WTC11 (cell line): Measurements from ENCODE around the gene LCLAT1. TPM values are rescaled to one million over a fixed set of nuclear protein-coding genes. Genes with fewer than 3 reads are reported as not detected.

ENCODE experiments used
- ATAC-seq: fragments of 200-7000 bp; cut with Tn5 transposase; 2 replicates; pipeline ENCODE4 v1.10.0; 2021; ENCODE audit warnings: mild to moderate bottlenecking, moderate library complexity
- CTCF ChIA-PET: fragments of 300-600 bp; sonication (Branson Sonifier 250); formaldehyde crosslinking; loops from one replicate; lab custom pipeline; 2021; ENCODE audit warnings: antibody characterized with exemption; lab: Charles Lee
- POLR2A ChIA-PET: fragments of 350-600 bp; sonication (Branson Sonifier 250); formaldehyde crosslinking; loops from one replicate; lab custom pipeline; 2021; ENCODE audit warnings: antibody characterized with exemption; lab: Charles Lee
- DNase-seq: peaks from one replicate; pipeline ENCODE4 v3.0.0; 2021; ENCODE audit warnings: low spot score
- H3K27ac Mint-ChIP-seq: 2 replicates; pipeline ENCODE4 v1.8.0; 2021; ENCODE audit warnings: mixed read lengths
- H3K27me3 Mint-ChIP-seq: 2 replicates; pipeline ENCODE4 v1.8.0; 2021; ENCODE audit warnings: low read depth, mild to moderate bottlenecking, moderate library complexity, mixed read lengths
- H3K36me3 Mint-ChIP-seq: 2 replicates; pipeline ENCODE4 v1.8.0; 2021; ENCODE audit warnings: mixed read lengths
- H3K4me1 Mint-ChIP-seq: 2 replicates; pipeline ENCODE4 v1.8.0; 2022; ENCODE audit warnings: mixed read lengths
- H3K4me3 Mint-ChIP-seq: 2 replicates; pipeline ENCODE4 v1.8.0; 2021; ENCODE audit warnings: mild to moderate bottlenecking, moderate library complexity, mixed read lengths
- H3K9me3 Mint-ChIP-seq: 2 replicates; pipeline ENCODE4 v1.8.0; 2021; ENCODE audit warnings: mixed read lengths
- CBFB ChIP-seq: sonication (generic); formaldehyde crosslinking; IDR thresholded peaks from 2 replicates; pipeline ENCODE4 v1.8.1; 2022; ENCODE audit warnings: mild to moderate bottlenecking, low read depth, missing genetic modification reagents
- FOXP1 ChIP-seq: sonication (generic); formaldehyde crosslinking; IDR thresholded peaks from 2 replicates; pipeline ENCODE4 v1.8.0; 2022; ENCODE audit warnings: missing genetic modification reagents, mild to moderate bottlenecking, moderate library complexity, borderline replicate concordance
- GRHL2 ChIP-seq: fragments of 250-450 bp; sonication (Bioruptor Pico); IDR thresholded peaks from 2 replicates; pipeline ENCODE4 v1.8.0; 2022; ENCODE audit warnings: mild to moderate bottlenecking, moderate library complexity; ENCODE audit not compliant: insufficient replicate concordance, severe bottlenecking
- OVOL2 ChIP-seq: fragments of 250-450 bp; sonication (Bioruptor Pico); IDR thresholded peaks from 2 replicates; pipeline ENCODE4 v1.9.0; 2021; ENCODE audit warnings: mild to moderate bottlenecking, borderline replicate concordance
- PRRX2 ChIP-seq: fragments of 250-450 bp; sonication (Bioruptor Pico); IDR thresholded peaks from 2 replicates; pipeline ENCODE4 v1.8.0; 2021; ENCODE audit warnings: mild to moderate bottlenecking
- SMAD3 ChIP-seq: sonication (generic); formaldehyde crosslinking; IDR thresholded peaks from 2 replicates; pipeline ENCODE4 v1.8.0; 2022; ENCODE audit warnings: missing genetic modification reagents, mild to moderate bottlenecking, borderline replicate concordance
- SMAD4 ChIP-seq: sonication (generic); formaldehyde crosslinking; IDR thresholded peaks from 2 replicates; pipeline ENCODE4 v1.8.0; 2022; ENCODE audit warnings: mild to moderate bottlenecking, missing genetic modification reagents
- SOX15 ChIP-seq: fragments of 250-450 bp; sonication (Bioruptor Pico); IDR thresholded peaks from 2 replicates; pipeline ENCODE4 v1.9.0; 2021; ENCODE audit warnings: mild to moderate bottlenecking
- ZBTB21 ChIP-seq: sonication (generic); formaldehyde crosslinking; IDR thresholded peaks from 2 replicates; pipeline ENCODE4 v1.8.1; 2023; ENCODE audit warnings: mild to moderate bottlenecking, missing genetic modification reagents, borderline replicate concordance
- ZNF138 ChIP-seq: sonication (generic); formaldehyde crosslinking; conservative IDR thresholded peaks from 2 replicates; pipeline ENCODE4 v1.8.1; 2022; ENCODE audit warnings: mild to moderate bottlenecking, moderate library complexity, missing genetic modification reagents
- ZNF219 ChIP-seq: sonication (generic); formaldehyde crosslinking; IDR thresholded peaks from 2 replicates; pipeline ENCODE4 v1.8.0; 2023; ENCODE audit warnings: missing genetic modification reagents, mild to moderate bottlenecking, borderline replicate concordance
- ZNF232 ChIP-seq: sonication (generic); formaldehyde crosslinking; IDR thresholded peaks from 2 replicates; pipeline ENCODE4 v1.8.0; 2022; ENCODE audit warnings: mild to moderate bottlenecking, missing genetic modification reagents
- ZNF263 ChIP-seq: sonication (generic); formaldehyde crosslinking; IDR thresholded peaks from 2 replicates; pipeline ENCODE4 v1.8.1; 2022; ENCODE audit warnings: low read depth, mild to moderate bottlenecking, moderate library complexity, missing genetic modification reagents
- total RNA-seq: library from RNA; stranded (reverse); gene quantifications from 3 replicates; pipeline ENCODE4 v1.2.3, GENCODE V29; 2021
- TF ChIP-seq, protein P1 (sequence below): fragments of 250-450 bp; sonication (Bioruptor Pico); IDR thresholded peaks from 2 replicates; pipeline ENCODE4 v1.8.0; 2021; ENCODE audit warnings: mild to moderate bottlenecking
- TF ChIP-seq, protein P2 (sequence below): sonication (generic); formaldehyde crosslinking; IDR thresholded peaks from 2 replicates; pipeline ENCODE4 v1.8.1; 2023; ENCODE audit warnings: mild to moderate bottlenecking, missing genetic modification reagents, moderate library complexity
- TF ChIP-seq, protein P3 (sequence below): sonication (generic); formaldehyde crosslinking; IDR thresholded peaks from 2 replicates; pipeline ENCODE4 v1.8.1; 2023; ENCODE audit warnings: mild to moderate bottlenecking, missing genetic modification reagents, moderate library complexity
- TF ChIP-seq, protein P4 (sequence below): sonication (generic); formaldehyde crosslinking; IDR thresholded peaks from 2 replicates; pipeline ENCODE4 v1.8.0; 2023; ENCODE audit warnings: mild to moderate bottlenecking, missing genetic modification reagents
- TF ChIP-seq, protein P5 (sequence below): sonication (generic); formaldehyde crosslinking; IDR thresholded peaks from 2 replicates; pipeline ENCODE4 v1.8.0; 2022; ENCODE audit warnings: mild to moderate bottlenecking, missing genetic modification reagents
- TF ChIP-seq, protein P6 (sequence below): sonication (generic); formaldehyde crosslinking; IDR thresholded peaks from 2 replicates; pipeline ENCODE4 v1.8.1; 2023; ENCODE audit warnings: mild to moderate bottlenecking, missing genetic modification reagents

The LCLAT1 gene
- total RNA-seq, 1 experiment from 2014 or later: 22.3 TPM

DNA sequence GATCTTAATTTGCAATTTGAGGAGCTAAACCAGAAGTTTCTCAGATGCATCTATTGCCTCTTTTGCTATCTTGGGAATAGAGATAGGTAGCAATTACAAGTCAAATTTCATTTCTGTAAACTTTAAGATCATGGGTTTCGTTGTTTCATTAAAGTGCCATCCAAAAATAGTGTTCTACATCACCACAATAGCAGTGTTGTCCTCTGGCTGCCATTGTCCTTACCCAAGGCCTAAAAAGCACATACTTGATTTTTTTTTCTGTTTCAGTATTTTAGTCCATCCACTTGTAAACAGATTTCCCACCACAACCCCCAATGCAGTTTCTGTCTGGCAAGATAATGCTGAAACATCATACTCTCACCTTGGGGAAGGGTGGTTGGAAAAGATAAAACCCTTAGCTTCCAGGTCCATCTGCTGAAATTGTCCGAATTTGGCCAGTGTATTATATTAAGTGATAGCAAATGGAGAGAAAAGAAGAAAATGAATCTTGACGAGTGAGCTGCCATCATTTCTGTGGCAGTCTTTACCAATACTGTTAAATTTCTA is 136.2 kb downstream of the LCLAT1 start:
- CTCF ChIA-PET: interaction anchor here (2.0 kb wide), 1 partner anchor 344 kb away, joined by 7 read pairs; no protein-coding TSS in a partner anchor
- TF ChIP-seq ZBTB21 (CRISPR knock-in tag): no peak
- TF ChIP-seq FOXP1 (CRISPR knock-in tag): no peak
- TF ChIP-seq, protein P1, sequence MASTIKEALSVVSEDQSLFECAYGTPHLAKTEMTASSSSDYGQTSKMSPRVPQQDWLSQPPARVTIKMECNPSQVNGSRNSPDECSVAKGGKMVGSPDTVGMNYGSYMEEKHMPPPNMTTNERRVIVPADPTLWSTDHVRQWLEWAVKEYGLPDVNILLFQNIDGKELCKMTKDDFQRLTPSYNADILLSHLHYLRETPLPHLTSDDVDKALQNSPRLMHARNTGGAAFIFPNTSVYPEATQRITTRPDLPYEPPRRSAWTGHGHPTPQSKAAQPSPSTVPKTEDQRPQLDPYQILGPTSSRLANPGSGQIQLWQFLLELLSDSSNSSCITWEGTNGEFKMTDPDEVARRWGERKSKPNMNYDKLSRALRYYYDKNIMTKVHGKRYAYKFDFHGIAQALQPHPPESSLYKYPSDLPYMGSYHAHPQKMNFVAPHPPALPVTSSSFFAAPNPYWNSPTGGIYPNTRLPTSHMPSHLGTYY (CRISPR knock-in tag): no peak
- TF ChIP-seq OVOL2: no peak
- TF ChIP-seq, all 79 proteins: peak for 0
- no peaks in the 10 kb centered on the region for H3K27me3 Mint-ChIP-seq
- ATAC-seq (no peak), DNase-seq (no peak)
- no peak overlapping the region; the same call in 1 of the 2 replicates for H3K27ac Mint-ChIP-seq
- H3K4me3 Mint-ChIP-seq: no peak overlapping the region
- H3K9me3 Mint-ChIP-seq: no peaks in the 10 kb centered on the region
- peaks cover 19% of the 10 kb centered on the region for H3K4me1 Mint-ChIP-seq
- H3K36me3 Mint-ChIP-seq: no peaks in the 10 kb centered on the region
- POLR2A ChIA-PET: no interaction called here

DNA sequence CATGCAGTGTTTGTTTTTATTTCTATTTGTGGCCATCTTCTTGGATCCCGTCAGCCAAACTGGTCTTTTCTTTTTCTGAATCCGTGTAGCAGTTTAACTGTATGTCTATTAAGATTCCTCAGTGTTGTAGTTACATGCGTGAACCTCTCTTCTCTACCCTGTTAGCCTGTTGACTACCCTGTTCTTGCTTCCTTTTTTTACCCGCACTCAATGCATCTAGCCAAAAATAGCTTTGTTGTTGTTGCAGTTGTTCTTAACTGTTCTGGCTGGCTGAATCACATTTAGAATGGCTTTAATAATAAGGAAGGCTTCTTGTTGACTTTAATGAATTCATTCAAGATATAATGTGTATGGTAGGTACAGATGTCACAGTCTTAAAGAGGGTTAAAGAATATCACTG is 137.1 kb downstream of the LCLAT1 start:
- H3K27me3 Mint-ChIP-seq: no peaks in the 10 kb centered on the region
- ChIA-PET POLR2A (no interaction called here), CTCF (no interaction called here)
- H3K9me3 Mint-ChIP-seq: no peaks in the 10 kb centered on the region
- no peak for ATAC-seq
- H3K4me1 Mint-ChIP-seq: peaks cover 17% of the 10 kb centered on the region
- H3K27ac Mint-ChIP-seq: no peak overlapping the region
- TF ChIP-seq SMAD3 (CRISPR knock-in tag): no peak
- TF ChIP-seq ZBTB21 (CRISPR knock-in tag): no peak
- TF ChIP-seq, protein P2, sequence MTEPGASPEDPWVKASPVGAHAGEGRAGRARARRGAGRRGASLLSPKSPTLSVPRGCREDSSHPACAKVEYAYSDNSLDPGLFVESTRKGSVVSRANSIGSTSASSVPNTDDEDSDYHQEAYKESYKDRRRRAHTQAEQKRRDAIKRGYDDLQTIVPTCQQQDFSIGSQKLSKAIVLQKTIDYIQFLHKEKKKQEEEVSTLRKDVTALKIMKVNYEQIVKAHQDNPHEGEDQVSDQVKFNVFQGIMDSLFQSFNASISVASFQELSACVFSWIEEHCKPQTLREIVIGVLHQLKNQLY (CRISPR knock-in tag): no peak
- TF ChIP-seq CBFB (CRISPR knock-in tag): no peak
- no peak for TF ChIP-seq ZNF263 (CRISPR knock-in tag)
- TF ChIP-seq ZNF219 (CRISPR knock-in tag): no peak
- no peak for TF ChIP-seq SOX15 (CRISPR knock-in tag)
- TF ChIP-seq PRRX2: no peak
- TF ChIP-seq, protein P3, sequence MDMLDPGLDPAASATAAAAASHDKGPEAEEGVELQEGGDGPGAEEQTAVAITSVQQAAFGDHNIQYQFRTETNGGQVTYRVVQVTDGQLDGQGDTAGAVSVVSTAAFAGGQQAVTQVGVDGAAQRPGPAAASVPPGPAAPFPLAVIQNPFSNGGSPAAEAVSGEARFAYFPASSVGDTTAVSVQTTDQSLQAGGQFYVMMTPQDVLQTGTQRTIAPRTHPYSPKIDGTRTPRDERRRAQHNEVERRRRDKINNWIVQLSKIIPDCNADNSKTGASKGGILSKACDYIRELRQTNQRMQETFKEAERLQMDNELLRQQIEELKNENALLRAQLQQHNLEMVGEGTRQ (CRISPR knock-in tag): no peak
- no peak for TF ChIP-seq ZNF138 (CRISPR knock-in tag)
- no peak for TF ChIP-seq SMAD4 (CRISPR knock-in tag)
- no peak for DNase-seq
- H3K36me3 Mint-ChIP-seq: no peaks in the 10 kb centered on the region
- H3K4me3 Mint-ChIP-seq: no peak overlapping the region

DNA sequence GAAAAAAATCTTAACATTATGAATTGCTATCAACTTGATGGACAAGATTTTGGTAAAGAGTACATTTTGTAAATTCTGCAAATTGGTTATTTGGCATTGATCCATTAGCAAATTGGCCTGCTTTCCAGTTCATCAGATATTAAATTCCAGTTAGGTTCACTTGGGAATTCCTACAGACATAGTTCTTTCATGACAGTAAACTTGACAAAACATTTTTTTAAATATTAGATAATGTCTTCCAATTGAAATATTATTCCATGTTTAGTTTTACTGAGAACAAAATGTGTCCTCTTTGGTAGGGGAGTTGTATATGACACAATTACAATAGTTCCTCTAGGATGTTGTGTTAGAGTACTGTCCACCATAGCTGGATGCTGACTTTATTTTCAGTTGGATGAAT is 141.9 kb downstream of the LCLAT1 start:
- H3K27ac Mint-ChIP-seq: no peak overlapping the region
- ChIA-PET POLR2A (no interaction called here), CTCF (interaction anchor here (0.6 kb wide), 1 partner anchor 459 kb away, joined by 3 read pairs; no protein-coding TSS in a partner anchor)

DNA sequence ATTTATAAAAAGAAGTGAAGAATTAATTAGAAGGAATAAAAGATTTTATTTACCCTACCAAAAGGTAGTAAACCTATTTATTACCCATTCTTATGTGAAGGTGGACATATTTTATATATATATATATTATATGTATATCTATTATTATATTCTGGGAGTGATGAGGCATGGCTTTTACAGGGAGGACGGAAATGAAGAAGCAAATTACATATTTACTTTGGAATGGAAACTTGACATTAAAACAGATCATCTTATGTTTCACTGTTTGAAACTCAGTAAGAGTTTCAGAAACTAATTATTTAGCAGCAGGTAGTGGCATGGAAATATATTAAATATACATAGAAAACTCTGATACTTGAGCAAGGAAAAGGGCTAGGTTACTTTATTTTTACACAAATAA is 143.4 kb downstream of the LCLAT1 start:
- H3K4me3 Mint-ChIP-seq: no peak overlapping the region
- no peaks in the 10 kb centered on the region; the same call in 1 of the 2 replicates for H3K9me3 Mint-ChIP-seq
- H3K36me3 Mint-ChIP-seq: no peaks in the 10 kb centered on the region
- ATAC-seq (no peak), DNase-seq (no peak)
- no peak overlapping the region for H3K27ac Mint-ChIP-seq
- ChIA-PET POLR2A (no interaction called here), CTCF (interaction anchor here (1.1 kb wide), 1 partner anchor 121 kb away, joined by 4 read pairs; no protein-coding TSS in a partner anchor)
- no peaks in the 10 kb centered on the region for H3K4me1 Mint-ChIP-seq
- no peaks in the 10 kb centered on the region for H3K27me3 Mint-ChIP-seq
- TF ChIP-seq, protein P4, sequence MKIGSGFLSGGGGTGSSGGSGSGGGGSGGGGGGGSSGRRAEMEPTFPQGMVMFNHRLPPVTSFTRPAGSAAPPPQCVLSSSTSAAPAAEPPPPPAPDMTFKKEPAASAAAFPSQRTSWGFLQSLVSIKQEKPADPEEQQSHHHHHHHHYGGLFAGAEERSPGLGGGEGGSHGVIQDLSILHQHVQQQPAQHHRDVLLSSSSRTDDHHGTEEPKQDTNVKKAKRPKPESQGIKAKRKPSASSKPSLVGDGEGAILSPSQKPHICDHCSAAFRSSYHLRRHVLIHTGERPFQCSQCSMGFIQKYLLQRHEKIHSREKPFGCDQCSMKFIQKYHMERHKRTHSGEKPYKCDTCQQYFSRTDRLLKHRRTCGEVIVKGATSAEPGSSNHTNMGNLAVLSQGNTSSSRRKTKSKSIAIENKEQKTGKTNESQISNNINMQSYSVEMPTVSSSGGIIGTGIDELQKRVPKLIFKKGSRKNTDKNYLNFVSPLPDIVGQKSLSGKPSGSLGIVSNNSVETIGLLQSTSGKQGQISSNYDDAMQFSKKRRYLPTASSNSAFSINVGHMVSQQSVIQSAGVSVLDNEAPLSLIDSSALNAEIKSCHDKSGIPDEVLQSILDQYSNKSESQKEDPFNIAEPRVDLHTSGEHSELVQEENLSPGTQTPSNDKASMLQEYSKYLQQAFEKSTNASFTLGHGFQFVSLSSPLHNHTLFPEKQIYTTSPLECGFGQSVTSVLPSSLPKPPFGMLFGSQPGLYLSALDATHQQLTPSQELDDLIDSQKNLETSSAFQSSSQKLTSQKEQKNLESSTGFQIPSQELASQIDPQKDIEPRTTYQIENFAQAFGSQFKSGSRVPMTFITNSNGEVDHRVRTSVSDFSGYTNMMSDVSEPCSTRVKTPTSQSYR: no peak
- TF ChIP-seq, protein P5, sequence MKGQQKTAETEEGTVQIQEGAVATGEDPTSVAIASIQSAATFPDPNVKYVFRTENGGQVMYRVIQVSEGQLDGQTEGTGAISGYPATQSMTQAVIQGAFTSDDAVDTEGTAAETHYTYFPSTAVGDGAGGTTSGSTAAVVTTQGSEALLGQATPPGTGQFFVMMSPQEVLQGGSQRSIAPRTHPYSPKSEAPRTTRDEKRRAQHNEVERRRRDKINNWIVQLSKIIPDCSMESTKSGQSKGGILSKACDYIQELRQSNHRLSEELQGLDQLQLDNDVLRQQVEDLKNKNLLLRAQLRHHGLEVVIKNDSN: no peak
- TF ChIP-seq, protein P6, sequence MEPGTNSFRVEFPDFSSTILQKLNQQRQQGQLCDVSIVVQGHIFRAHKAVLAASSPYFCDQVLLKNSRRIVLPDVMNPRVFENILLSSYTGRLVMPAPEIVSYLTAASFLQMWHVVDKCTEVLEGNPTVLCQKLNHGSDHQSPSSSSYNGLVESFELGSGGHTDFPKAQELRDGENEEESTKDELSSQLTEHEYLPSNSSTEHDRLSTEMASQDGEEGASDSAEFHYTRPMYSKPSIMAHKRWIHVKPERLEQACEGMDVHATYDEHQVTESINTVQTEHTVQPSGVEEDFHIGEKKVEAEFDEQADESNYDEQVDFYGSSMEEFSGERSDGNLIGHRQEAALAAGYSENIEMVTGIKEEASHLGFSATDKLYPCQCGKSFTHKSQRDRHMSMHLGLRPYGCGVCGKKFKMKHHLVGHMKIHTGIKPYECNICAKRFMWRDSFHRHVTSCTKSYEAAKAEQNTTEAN (CRISPR knock-in tag): no peak

More for the DNA sequence above, 141.9 kb downstream of the LCLAT1 start:
- Mint-ChIP-seq H3K4me1 (peaks cover 1% of the 10 kb centered on the region; the same call in 1 of the 2 replicates), H3K36me3 (no peaks in the 10 kb centered on the region), H3K9me3 (no peaks in the 10 kb centered on the region; the same call in 1 of the 2 replicates)
- DNase-seq: no peak
- TF ChIP-seq ZNF138 (CRISPR knock-in tag): no peak
- TF ChIP-seq GRHL2 (CRISPR knock-in tag): no peak
- TF ChIP-seq SMAD4 (CRISPR knock-in tag): no peak
- no peak for TF ChIP-seq ZNF232
- TF ChIP-seq, all 79 proteins: peak for 0
- ATAC-seq: no peak
- Mint-ChIP-seq H3K27me3 (no peaks in the 10 kb centered on the region), H3K4me3 (no peak overlapping the region)
